H1 (cell line): Measurements from ENCODE around the gene POLE. TPM values are rescaled to one million over a fixed set of nuclear protein-coding genes. Genes with fewer than 3 reads are reported as not detected.

Experiments
- CTCF ChIA-PET: fragments of 300-600 bp; sonication (Branson Sonifier 250); formaldehyde crosslinking; loops from one replicate; lab custom pipeline; 2021; ENCODE audit not compliant: partially characterized antibody; lab: Charles Lee
- POLR2A ChIA-PET: fragments of 300-600 bp; sonication (Branson Sonifier 250); formaldehyde crosslinking; loops from one replicate; lab custom pipeline; 2021; ENCODE audit warnings: inconsistent platforms; ENCODE audit not compliant: partially characterized antibody; lab: Charles Lee
- DNase-seq, 2 experiments: peaks; one replicate each; pipeline versions ENCODE4 v3.0.0 to v3.0.0-alpha.2; 2010 to 2022; ENCODE audit warnings: low spot score in 2 of 2, low read depth in 1 of 2, mixed read lengths in 1 of 2
- FAIRE-seq: peaks from 2 replicates; lab custom pipeline; 2011; peaks lifted over from hg19 to GRCh38; lab: Jason Lieb, UNC
- H2AFZ ChIP-seq: 2 replicates; pipeline ENCODE4 v1.8.1; 2012; ENCODE audit warnings: low read length, inconsistent platforms
- H2AK5ac ChIP-seq: 2 replicates; pipeline ENCODE4 v1.6.1; 2013; ENCODE audit warnings: low read depth, low read length
- H2BK120ac ChIP-seq: replicated peaks from 2 replicates; pipeline ENCODE3; 2013; ENCODE audit warnings: low read depth, low read length, inconsistent platforms
- H2BK12ac ChIP-seq: 2 replicates; pipeline ENCODE4 v1.6.1; 2013; ENCODE audit warnings: low read depth, low read length
- H2BK15ac ChIP-seq: 2 replicates; pipeline ENCODE4 v1.6.1; 2013; ENCODE audit warnings: low read length
- H2BK20ac ChIP-seq: 2 replicates; pipeline ENCODE4 v1.6.1; 2013; ENCODE audit warnings: low read length
- H2BK5ac ChIP-seq: 2 replicates; pipeline ENCODE4 v1.6.1; 2013; ENCODE audit warnings: low read depth, low read length
- H3K14ac ChIP-seq: 2 replicates; pipeline ENCODE4 v1.6.1; 2013; ENCODE audit warnings: inconsistent platforms; ENCODE audit not compliant: insufficient read length
- H3K18ac ChIP-seq: 2 replicates; pipeline ENCODE4 v1.6.1; 2013; ENCODE audit warnings: low read length; ENCODE audit errors: extremely low read depth
- H3K23ac ChIP-seq: 2 replicates; pipeline ENCODE4 v1.6.1; 2013; ENCODE audit warnings: inconsistent platforms; ENCODE audit not compliant: insufficient read length
- H3K23me2 ChIP-seq: 2 replicates; pipeline ENCODE4 v1.6.1; 2013; ENCODE audit warnings: low read depth, low read length
- H3K27ac ChIP-seq: 2 replicates; pipeline ENCODE4 v1.6.1; 2011; ENCODE audit warnings: low read depth, low read length, inconsistent platforms
- H3K27me3 ChIP-seq, 4 experiments: replicated peaks in 1 of 4; 1 replicate in 1 of 4; 2 replicates in 3 of 4; pipeline versions ENCODE4 v1.6.1 to v1.8.1; 2011 to 2013; ENCODE audit warnings: low read length in 3 of 4, mild to moderate bottlenecking in 3 of 4, inconsistent platforms in 2 of 4, mixed read lengths in 2 of 4, moderate library complexity in 1 of 4; ENCODE audit not compliant: control insufficient read depth in 3 of 4, insufficient read depth in 3 of 4; ENCODE audit errors: extremely low read depth in 1 of 4
- H3K36me3 ChIP-seq, 4 experiments: 2 replicates each; pipeline versions ENCODE4 v1.6.1 to v1.8.1; 2011 to 2013; ENCODE audit warnings: mild to moderate bottlenecking in 4 of 4, low read length in 3 of 4, moderate library complexity in 2 of 4, control low read depth in 1 of 4, inconsistent platforms in 1 of 4; ENCODE audit not compliant: insufficient read depth in 4 of 4, control insufficient read depth in 2 of 4
- H3K4ac ChIP-seq: replicated peaks from 2 replicates; pipeline ENCODE3; 2013; ENCODE audit warnings: low read length, low read depth, mixed read lengths, inconsistent platforms; ENCODE audit not compliant: insufficient read length
- H3K4me1 ChIP-seq, 4 experiments: replicated peaks in 1 of 4; 1 replicate in 1 of 4; 2 replicates in 3 of 4; pipeline versions ENCODE4 v1.6.1 to v1.8.1; 2011 to 2013; ENCODE audit warnings: low read length in 3 of 4, inconsistent platforms in 2 of 4, mixed read lengths in 1 of 4; ENCODE audit not compliant: insufficient read depth in 4 of 4, control insufficient read depth in 3 of 4
- H3K4me2 ChIP-seq, 2 experiments: 2 replicates each; pipeline versions ENCODE4 v1.6.1 to v1.8.1; 2011 to 2013; ENCODE audit warnings: low read depth in 2 of 2, low read length in 2 of 2, control low read depth in 1 of 2, inconsistent platforms in 1 of 2, mild to moderate bottlenecking in 1 of 2; ENCODE audit not compliant: insufficient read depth in 1 of 2
- H3K4me3 ChIP-seq, 4 experiments: fragments of 200-600, 300-600 bp in 1 of 4; sonication (generic), shearing (Covaris generic), sonication (Bioruptor Twin) in 1 of 4; 2 replicates each; pipeline versions ENCODE4 v1.5.1 to v1.8.1; 2011 to 2016; ENCODE audit warnings: low read length in 4 of 4, low read depth in 3 of 4, control low read depth in 2 of 4, inconsistent platforms in 2 of 4, mild to moderate bottlenecking in 2 of 4, mixed read lengths in 1 of 4, moderate library complexity in 1 of 4; ENCODE audit not compliant: insufficient read depth in 2 of 4; ENCODE audit errors: extremely low read depth in 1 of 4
- H3K56ac ChIP-seq: replicated peaks from 2 replicates; pipeline ENCODE3; 2013; ENCODE audit warnings: low read depth, mild to moderate bottlenecking, mixed read lengths, low read length, inconsistent platforms; ENCODE audit not compliant: insufficient read length
- H3K79me1 ChIP-seq: 2 replicates; pipeline ENCODE4 v1.6.1; 2013; ENCODE audit warnings: low read depth, low read length, control low read depth
- H3K79me2 ChIP-seq, 2 experiments: 2 replicates each; pipeline versions ENCODE4 v1.6.1 to v1.8.1; 2012 to 2013; ENCODE audit warnings: low read length in 2 of 2, mild to moderate bottlenecking in 2 of 2, inconsistent platforms in 1 of 2; ENCODE audit not compliant: insufficient read depth in 2 of 2, control insufficient read depth in 1 of 2
- H3K9ac ChIP-seq, 4 experiments: replicated peaks in 1 of 4; 1 replicate in 1 of 4; 2 replicates in 3 of 4; pipeline versions ENCODE4 v1.6.1 to v1.8.1; 2011 to 2013; ENCODE audit warnings: low read depth in 3 of 4, low read length in 3 of 4, control low read depth in 2 of 4, mild to moderate bottlenecking in 2 of 4, moderate library complexity in 2 of 4, inconsistent platforms in 1 of 4; ENCODE audit errors: extremely low read depth in 1 of 4
- H3K9me3 ChIP-seq, 2 experiments: 2 replicates each; pipeline versions ENCODE4 v1.6.1 to v1.8.1; 2012 to 2013; ENCODE audit warnings: mild to moderate bottlenecking in 2 of 2, moderate library complexity in 2 of 2, control low read depth in 1 of 2, inconsistent platforms in 1 of 2, low read depth in 1 of 2, low read length in 1 of 2, mixed read lengths in 1 of 2; ENCODE audit not compliant: insufficient read depth in 2 of 2
- H4K20me1 ChIP-seq, 2 experiments: replicated peaks in 1 of 2; 2 replicates each; pipeline versions ENCODE3 to v1.8.1; 2011 to 2013; ENCODE audit warnings: inconsistent platforms in 2 of 2, low read length in 2 of 2, mild to moderate bottlenecking in 1 of 2; ENCODE audit not compliant: insufficient read depth in 2 of 2, control insufficient read depth in 1 of 2
- H4K5ac ChIP-seq: 2 replicates; pipeline ENCODE4 v1.6.1; 2013; ENCODE audit warnings: low read length, low read depth, mixed read lengths, inconsistent platforms; ENCODE audit not compliant: insufficient read length
- H4K8ac ChIP-seq: 2 replicates; pipeline ENCODE4 v1.8.0; 2013; ENCODE audit warnings: mild to moderate bottlenecking, moderate library complexity, low read length, inconsistent platforms; ENCODE audit not compliant: insufficient read depth; ENCODE audit errors: extremely low read depth
- H4K91ac ChIP-seq: replicated peaks from 2 replicates; pipeline ENCODE3; 2013; ENCODE audit warnings: low read length, mixed read lengths, inconsistent platforms; ENCODE audit not compliant: insufficient read length
- CBX8 ChIP-seq: fragments of 300-800, 300-1000 bp; sonication (generic); IDR thresholded peaks from 2 replicates; pipeline ENCODE4 v1.7.1; 2016; ENCODE audit warnings: low read depth, low read length, borderline replicate concordance
- CHD1 ChIP-seq: IDR thresholded peaks from 2 replicates; pipeline ENCODE4 v1.6.1; 2012; ENCODE audit warnings: low read depth, low read length, improper control_type of control experiment
- KDM1A ChIP-seq: fragments of 200-600, 300-600 bp; sonication (generic); IDR thresholded peaks from 2 replicates; pipeline ENCODE4 v1.7.1; 2016; ENCODE audit warnings: mild to moderate bottlenecking, low read length, borderline replicate concordance
- WGBS, 2 experiments: shearing (Covaris generic) in 1 of 2; methylation state at CpG; one replicate each; pipeline versions ENCODE4 v1.1.6 to v1.1.7; 2013 to 2015; ENCODE audit warnings: low lambda C conversion rate in 2 of 2, mixed read lengths in 2 of 2, inconsistent platforms in 1 of 2, low coverage in 1 of 2, missing lambda C conversion rate in 1 of 2; ENCODE audit not compliant: insufficient replicate concordance in 2 of 2, insufficient coverage in 1 of 2, insufficient read length in 1 of 2; ENCODE audit errors: extremely low coverage in 1 of 2, missing lambda C conversion rate in 1 of 2; 5-methylcytosine and 5-hydroxymethylcytosine counted together
- polyA plus RNA-seq, 7 experiments: library from polyadenylated mRNA; depleted of rRNA in 3 of 7; stranded (reverse) in 5 of 7; unstranded in 2 of 7; fragments of >200 nt in 5 of 7; fragments of 200-250 nt in 2 of 7; gene quantifications; 1 replicate in 5 of 7; 2 replicates in 1 of 7; 4 replicates in 1 of 7; pipeline versions ENCODE4 v1.2.1 to v1.2.3, GENCODE V29; 2011 to 2013; ENCODE audit warnings: missing spikeins in 2 of 7, mixed read lengths in 2 of 7
- total RNA-seq: library from RNA; stranded (reverse); fragmentation: NEBNext Ultra II Directional; extraction: Animal tissue kit (Norgen Biotek cat#: 25700); gene quantifications from 2 replicates; pipeline ENCODE4 v1.2.1, GENCODE V29; 2021

POLE gene
- total and polyA plus RNA-seq, 2 of the 8 experiments (the other 6 are each of a cell fraction or from before 2014, with no cell fraction given), result 59.7 to 115 TPM

GRCh38 chr12:132587781-132588180 is 99.4 kb downstream of the POLE start:
- H3K4me1 ChIP-seq, result peaks cover 0 to 4% (median 2%) of the 10 kb centered on the region in 4 experiments; a peak in 2 of 7 replicates
- H3K4me3 ChIP-seq, result no peak overlapping the region
- H3K79me1 ChIP-seq, result no peaks in the 10 kb centered on the region
- 77% methylated on average over 3 of the region's 3 CpGs; no CpG with 5 or more reads in 1 of the 2 experiments for WGBS, 2 experiments
- H3K56ac ChIP-seq, result no peak overlapping the region
- peaks cover 0 to 12% of the 10 kb centered on the region in 2 experiments; a peak in 1 of 4 replicates for H3K9me3 ChIP-seq
- H2AFZ ChIP-seq, result no peak overlapping the region
- no peak overlapping the region for H2BK20ac ChIP-seq
- no peak overlapping the region for H3K4ac ChIP-seq
- H3K9ac ChIP-seq, result no peak overlapping the region
- POLR2A ChIA-PET, result no interaction called here
- no peak overlapping the region for H4K91ac ChIP-seq
- H3K18ac ChIP-seq, result no peak overlapping the region
- peaks cover 52 to 93% (median 82%) of the 10 kb centered on the region in 4 experiments for H3K27me3 ChIP-seq
- no peak overlapping the region for H2BK5ac ChIP-seq
- H2BK15ac ChIP-seq, result no peak overlapping the region
- H4K5ac ChIP-seq, result no peak overlapping the region
- FAIRE-seq (no peak), DNase-seq (no peak)
- H2AK5ac ChIP-seq, result no peak overlapping the region
- no peak overlapping the region for H3K4me2 ChIP-seq
- no peak overlapping the region for H3K14ac ChIP-seq
- H3K23ac ChIP-seq, result no peak overlapping the region
- H2BK12ac ChIP-seq, result no peak overlapping the region
- H4K20me1 ChIP-seq, result peaks cover under 1 to 6% of the 10 kb centered on the region in 2 experiments
- H3K27ac ChIP-seq, result no peak overlapping the region
- CTCF ChIA-PET, result interaction anchor here (1.2 kb wide), 1 partner anchor 26 kb away, joined by 3 read pairs; no protein-coding TSS in a partner anchor
- peaks cover 9% of the 10 kb centered on the region; the same call in 1 of the 2 replicates for H3K23me2 ChIP-seq
- H3K36me3 ChIP-seq, result no peaks in the 10 kb centered on the region
- no peak overlapping the region for H4K8ac ChIP-seq
- TF ChIP-seq CHD1, result no peak
- no peak for TF ChIP-seq CBX8
- 0 out of 2 replicates have a peak, but pooled peaks have one; percentile 16 for TF ChIP-seq KDM1A
- H3K79me2 ChIP-seq, result no peaks in the 10 kb centered on the region
- H2BK120ac ChIP-seq, result no peak overlapping the region
